ENCODE data around the gene KDM4C. TPM values are rescaled to one million over a fixed set of nuclear protein-coding genes. Genes with fewer than 3 reads are reported as not detected.

The KDM4C gene
- total and polyA plus RNA-seq, 2 of the 8 experiments (the other 6 are each of a cell fraction or from before 2014, with no cell fraction given), result 13.0 to 26.1 TPM

GRCh38 chr9:7196467-7196866, 438.7 kb downstream of the KDM4C start:
- no peak overlapping the region for H4K8ac ChIP-seq (ENCODE audit: extremely low read depth, insufficient read depth, low read length)
- H3K14ac ChIP-seq (ENCODE audit: insufficient read length), result no peak overlapping the region
- H3K4ac ChIP-seq (replicated peaks; ENCODE audit: insufficient read length, low read depth, low read length), result no peak overlapping the region
- 97% methylated on average over 2 of the region's 2 CpGs; no CpG with 5 or more reads in 1 of the 2 experiments for WGBS, 2 experiments (ENCODE audit: extremely low coverage in 1 of 2, insufficient coverage in 1 of 2, insufficient read length in 1 of 2, insufficient replicate concordance in 2 of 2, low coverage in 1 of 2, low lambda C conversion rate in 2 of 2, missing lambda C conversion rate in 1 of 2)
- no peak overlapping the region for H4K91ac ChIP-seq (replicated peaks; ENCODE audit: insufficient read length, low read length)
- H3K79me1 ChIP-seq (ENCODE audit: low read depth, low read length), result no peaks in the 10 kb centered on the region
- H3K23ac ChIP-seq (ENCODE audit: insufficient read length), result no peak overlapping the region
- H3K36me3 ChIP-seq (ENCODE audit: control insufficient read depth in 2 of 4, insufficient read depth in 4 of 4, low read length in 3 of 4), result no peaks in the 10 kb centered on the region
- no peaks in the 10 kb centered on the region for H4K20me1 ChIP-seq (replicated peaks in 1 of 2; ENCODE audit: control insufficient read depth in 1 of 2, insufficient read depth in 2 of 2, low read length in 2 of 2)
- H3K56ac ChIP-seq (replicated peaks; ENCODE audit: insufficient read length, low read depth, low read length), result no peak overlapping the region
- H2AFZ ChIP-seq (ENCODE audit: low read length), result no peak overlapping the region
- FAIRE-seq (no peak), DNase-seq (ENCODE audit: low read depth in 1 of 2, low spot score in 2 of 2) (no peak)
- H3K79me2 ChIP-seq (ENCODE audit: control insufficient read depth in 1 of 2, insufficient read depth in 2 of 2, low read length in 2 of 2), result no peaks in the 10 kb centered on the region
- H4K5ac ChIP-seq (ENCODE audit: insufficient read length, low read depth, low read length), result no peak overlapping the region
- H3K9me3 ChIP-seq (ENCODE audit: insufficient read depth in 2 of 2, low read depth in 1 of 2, low read length in 1 of 2), result no peaks in the 10 kb centered on the region
- no peak overlapping the region for H3K4me3 ChIP-seq (ENCODE audit: extremely low read depth in 1 of 4, insufficient read depth in 2 of 4, low read depth in 3 of 4, low read length in 4 of 4)
- no peak overlapping the region for H3K9ac ChIP-seq (replicated peaks in 1 of 4; ENCODE audit: extremely low read depth in 1 of 4, low read depth in 3 of 4, low read length in 3 of 4)
- H2BK15ac ChIP-seq (ENCODE audit: low read length), result no peak overlapping the region
- POLR2A ChIA-PET (ENCODE audit: partially characterized antibody), result no interaction called here
- no peak overlapping the region for H3K18ac ChIP-seq (ENCODE audit: extremely low read depth, low read length)
- no peak overlapping the region for H2BK20ac ChIP-seq (ENCODE audit: low read length)
- no peak overlapping the region for H2BK5ac ChIP-seq (ENCODE audit: low read depth, low read length)
- H3K27me3 ChIP-seq (replicated peaks in 1 of 4; ENCODE audit: control insufficient read depth in 3 of 4, extremely low read depth in 1 of 4, insufficient read depth in 3 of 4, low read length in 3 of 4), result no peaks in the 10 kb centered on the region
- H3K23me2 ChIP-seq (ENCODE audit: low read depth, low read length), result no peaks in the 10 kb centered on the region; the same call in 1 of the 2 replicates
- no peak for TF ChIP-seq CHD2 (IDR thresholded peaks at IDR 0.05; ENCODE audit: low read length)
- CTCF ChIA-PET (ENCODE audit: partially characterized antibody), result interaction anchor here (1.2 to 1.8 kb wide), 4 partner anchors 11 to 143 kb away, joined by 3 to 7 read pairs (median 4); no protein-coding TSS in a partner anchor
- H3K27ac ChIP-seq (ENCODE audit: low read depth, low read length), result no peak overlapping the region
- H2BK120ac ChIP-seq (replicated peaks; ENCODE audit: low read depth, low read length), result no peak overlapping the region
- no peak overlapping the region for H3K4me2 ChIP-seq (ENCODE audit: insufficient read depth in 1 of 2, low read depth in 2 of 2, low read length in 2 of 2)
- no peak overlapping the region for H2AK5ac ChIP-seq (ENCODE audit: low read depth, low read length)
- no peak overlapping the region for H2BK12ac ChIP-seq (ENCODE audit: low read depth, low read length)
- no peaks in the 10 kb centered on the region for H3K4me1 ChIP-seq (replicated peaks in 1 of 4; ENCODE audit: control insufficient read depth in 3 of 4, insufficient read depth in 4 of 4, low read length in 3 of 4)

Data from H1 (cell line).